Hindlimb muscle (tissue), 1 donor: ENCODE data around the gene CPHXL. TPM values are rescaled to one million over a fixed set of nuclear protein-coding genes. Genes with fewer than 3 reads are reported as not detected.

Source experiments
- DNase-seq: peaks from one replicate; pipeline ENCODE4 v3.0.0-alpha.2; 2013
- polyA plus RNA-seq: library from polyadenylated mRNA; unstranded; fragments of 120-200 nt; gene quantifications from one replicate; pipeline ENCODE4 v1.2.1, GENCODE V29; 2013; ENCODE audit not compliant: insufficient read length

CPHXL gene
- polyA plus RNA-seq, 1 donor, result not detected

DNA sequence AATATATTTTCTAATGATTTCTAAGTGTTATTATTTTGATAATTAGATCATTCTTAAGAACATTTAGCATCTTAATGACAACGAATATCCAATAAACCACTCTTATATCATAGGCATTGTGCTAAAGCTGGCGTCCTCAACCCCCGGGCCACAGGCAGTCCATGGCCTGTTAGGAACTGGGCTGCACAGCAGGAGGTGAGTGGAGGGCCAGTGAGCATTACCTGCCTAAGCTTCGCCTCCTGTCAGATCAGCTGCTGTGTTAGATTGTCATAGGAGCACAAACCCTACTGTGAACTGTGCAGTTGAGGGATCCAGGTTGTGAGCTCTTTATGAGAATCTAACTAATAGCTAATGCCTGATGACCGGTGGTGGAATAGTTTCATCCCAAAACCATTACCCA is 28.7 kb downstream of the CPHXL start:
- no peak for DNase-seq

DNA sequence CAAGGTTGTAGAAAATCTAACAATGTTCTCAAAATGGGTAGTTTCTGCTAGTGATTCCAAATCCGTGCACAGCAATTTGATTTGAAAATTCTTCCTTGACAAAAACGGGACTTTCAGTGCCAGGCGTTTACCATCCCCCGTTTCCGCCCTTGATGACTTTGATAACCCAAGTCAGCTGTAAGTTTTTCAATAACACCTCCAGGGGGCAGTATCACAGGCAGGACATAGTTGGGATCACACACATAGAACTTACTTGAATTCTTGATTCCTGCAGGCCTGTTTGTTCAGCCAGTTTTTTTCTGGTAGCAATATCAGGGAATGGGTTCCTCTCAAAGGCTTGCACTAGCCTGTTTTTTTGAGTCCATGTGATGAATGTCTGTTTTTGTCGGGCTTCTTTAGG is 30.6 kb downstream of the CPHXL start:
- DNase-seq, result no peak

DNA sequence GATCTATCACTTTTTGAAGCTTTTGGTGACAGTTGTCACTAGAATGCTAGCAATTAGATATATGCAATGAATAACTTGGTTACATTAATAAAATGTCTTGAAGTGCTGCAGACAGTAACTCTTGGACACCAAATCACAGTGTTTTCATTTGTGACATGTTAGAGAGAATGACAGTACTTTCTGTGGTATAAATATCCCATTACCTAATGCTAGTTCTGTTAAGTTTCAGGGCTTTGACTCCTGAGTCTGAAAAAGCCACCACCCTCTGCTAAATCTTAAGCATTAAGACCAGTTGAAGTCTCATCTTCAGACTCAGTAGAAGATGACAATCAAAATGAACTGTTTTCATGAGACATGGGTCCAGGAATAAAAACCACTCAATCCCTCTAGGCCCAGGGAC is 38.9 kb downstream of the CPHXL start:
- no peak for DNase-seq

- no peak for DNase-seq
Observed at GRCh38 chr16:75682308-75682707, 44.0 kb downstream of the CPHXL start.

DNA sequence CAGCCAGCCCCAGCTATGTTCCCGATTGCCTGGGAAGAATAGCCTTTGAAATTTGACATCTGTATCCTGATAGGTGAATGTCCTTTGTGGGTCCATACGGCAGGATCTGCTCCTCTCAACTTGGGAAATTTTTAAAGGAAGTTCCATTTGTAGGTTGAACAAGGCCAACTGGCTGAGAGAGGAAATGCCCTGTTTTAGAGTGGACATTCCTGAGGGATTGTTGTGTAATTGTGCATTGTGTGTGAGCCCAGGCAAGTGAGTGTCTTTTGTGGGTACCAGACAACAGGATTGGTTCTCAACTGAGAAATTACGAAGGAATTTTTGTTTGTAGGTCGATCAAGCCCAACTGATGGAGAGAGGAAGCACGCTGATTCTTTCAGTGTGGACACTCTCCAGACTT is 46.9 kb downstream of the CPHXL start:
- DNase-seq, result no peak

- DNase-seq, result no peak
Observed at GRCh38 chr16:75676909-75677308, 49.4 kb downstream of the CPHXL start, which contains the start of gene CPHXL2. Gene CPHXL2, minus strand, starts transcription at chr16:75677009. Its CDS starts 10 bp downstream, at chr16:75676999.

DNA sequence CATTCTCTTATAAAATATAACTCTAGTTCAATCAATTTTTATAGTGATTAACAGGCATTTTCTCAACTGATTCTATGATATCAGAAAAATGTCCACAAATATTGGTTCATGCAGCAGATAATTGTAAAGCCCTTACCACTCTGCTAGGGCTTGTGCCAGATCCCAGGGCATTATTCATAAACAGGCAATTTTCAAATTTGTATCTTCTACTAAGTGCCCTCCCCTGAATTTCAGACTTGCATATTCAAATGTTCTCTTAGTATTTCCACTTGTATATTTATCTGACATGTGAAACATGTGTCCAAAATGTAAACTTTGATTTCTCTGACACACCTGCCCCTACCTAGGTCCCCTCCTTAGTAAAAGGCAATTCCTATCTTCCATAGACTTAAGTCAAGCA is 58.8 kb downstream of the CPHXL start:
- DNase-seq, result no peak

Other genes starting within 250 kb of the CPHXL start
- 0.77 TPM for gene CHST6, start 231.0 kb downstream of the CPHXL start, polyA plus RNA-seq
- not detected for gene CHST5, start 190.4 kb downstream of the CPHXL start, polyA plus RNA-seq
- gene TMEM231, start 170.2 kb downstream of the CPHXL start, polyA plus RNA-seq, result 7.0 TPM
- gene GABARAPL2, start 160.1 kb downstream of the CPHXL start, polyA plus RNA-seq, result 111 TPM
- 33.9 TPM for gene ADAT1, start 103.2 kb downstream of the CPHXL start, polyA plus RNA-seq
- 116 TPM for gene KARS1, start 78.8 kb downstream of the CPHXL start, polyA plus RNA-seq
- 64.0 TPM for gene TERF2IP, start 78.7 kb downstream of the CPHXL start, polyA plus RNA-seq
- 0.15 TPM for gene CPHXL2, start 49.5 kb downstream of the CPHXL start, polyA plus RNA-seq
- not detected for gene DUXB, start 25.0 kb downstream of the CPHXL start, polyA plus RNA-seq